Spleen (tissue), 7 donors: Measurements from ENCODE around the gene HSDL2.

Source experiments
- POLR2A ChIP-seq, 3 donors: fragments of 450-650 bp; IDR thresholded peaks; one replicate each; pipeline ENCODE4 v1.5.1; 2017; ENCODE audit warnings: antibody characterized with exemption in 3 of 3, mild to moderate bottlenecking in 1 of 3
- POLR2AphosphoS5 ChIP-seq, 3 donors: sonication (generic); formaldehyde crosslinking; IDR thresholded peaks; one replicate each; pipeline ENCODE4 v1.5.1; 2017; ENCODE audit warnings: antibody characterized with exemption in 3 of 3
- TF ChIP-seq, protein P1 (sequence below), 11 experiments: fragments of 200-600 bp in 7 of 11; fragments of 450-650 bp in 4 of 11; sonication (generic) in 4 of 11; IDR thresholded peaks in 8 of 11; conservative IDR thresholded peaks in 3 of 11; 1 replicate in 7 of 11; 2 replicates in 4 of 11; pipeline versions ENCODE4 v1.4.0 to v1.8.0; 2016 to 2021; ENCODE audit warnings: antibody characterized with exemption in 11 of 11, inconsistent platforms in 4 of 11, mild to moderate bottlenecking in 1 of 11
- donor health status: DM: no; HTN: no; CAD: no; lungs with moderate emphysema.
- donor health status: DM: no; HTN: no; CAD: no.
- donor health status: DM: no; HTN: no; CAD: no.

- TF ChIP-seq, protein P1, sequence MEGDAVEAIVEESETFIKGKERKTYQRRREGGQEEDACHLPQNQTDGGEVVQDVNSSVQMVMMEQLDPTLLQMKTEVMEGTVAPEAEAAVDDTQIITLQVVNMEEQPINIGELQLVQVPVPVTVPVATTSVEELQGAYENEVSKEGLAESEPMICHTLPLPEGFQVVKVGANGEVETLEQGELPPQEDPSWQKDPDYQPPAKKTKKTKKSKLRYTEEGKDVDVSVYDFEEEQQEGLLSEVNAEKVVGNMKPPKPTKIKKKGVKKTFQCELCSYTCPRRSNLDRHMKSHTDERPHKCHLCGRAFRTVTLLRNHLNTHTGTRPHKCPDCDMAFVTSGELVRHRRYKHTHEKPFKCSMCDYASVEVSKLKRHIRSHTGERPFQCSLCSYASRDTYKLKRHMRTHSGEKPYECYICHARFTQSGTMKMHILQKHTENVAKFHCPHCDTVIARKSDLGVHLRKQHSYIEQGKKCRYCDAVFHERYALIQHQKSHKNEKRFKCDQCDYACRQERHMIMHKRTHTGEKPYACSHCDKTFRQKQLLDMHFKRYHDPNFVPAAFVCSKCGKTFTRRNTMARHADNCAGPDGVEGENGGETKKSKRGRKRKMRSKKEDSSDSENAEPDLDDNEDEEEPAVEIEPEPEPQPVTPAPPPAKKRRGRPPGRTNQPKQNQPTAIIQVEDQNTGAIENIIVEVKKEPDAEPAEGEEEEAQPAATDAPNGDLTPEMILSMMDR (IDR thresholded peaks at IDR 0.05 in 8 of 11, conservative IDR thresholded peaks at IDR 0.05 in 3 of 11) = no peak
- no peak for TF ChIP-seq POLR2AphosphoS5 (IDR thresholded peaks at IDR 0.05)
- no peak for TF ChIP-seq POLR2A (IDR thresholded peaks at IDR 0.05)
Measured at GRCh38 chr9:112520069-112520468, 140.2 kb downstream of the HSDL2 start.
